NCI-H524 (cell line): Measurements from ENCODE around the gene SMG9.

Experiments used
- DNase-seq, 2 experiments: peaks; one replicate each; lab custom pipeline; 2025; lab: John Stamatoyannopoulos, UW

Gene SMG9

DNA sequence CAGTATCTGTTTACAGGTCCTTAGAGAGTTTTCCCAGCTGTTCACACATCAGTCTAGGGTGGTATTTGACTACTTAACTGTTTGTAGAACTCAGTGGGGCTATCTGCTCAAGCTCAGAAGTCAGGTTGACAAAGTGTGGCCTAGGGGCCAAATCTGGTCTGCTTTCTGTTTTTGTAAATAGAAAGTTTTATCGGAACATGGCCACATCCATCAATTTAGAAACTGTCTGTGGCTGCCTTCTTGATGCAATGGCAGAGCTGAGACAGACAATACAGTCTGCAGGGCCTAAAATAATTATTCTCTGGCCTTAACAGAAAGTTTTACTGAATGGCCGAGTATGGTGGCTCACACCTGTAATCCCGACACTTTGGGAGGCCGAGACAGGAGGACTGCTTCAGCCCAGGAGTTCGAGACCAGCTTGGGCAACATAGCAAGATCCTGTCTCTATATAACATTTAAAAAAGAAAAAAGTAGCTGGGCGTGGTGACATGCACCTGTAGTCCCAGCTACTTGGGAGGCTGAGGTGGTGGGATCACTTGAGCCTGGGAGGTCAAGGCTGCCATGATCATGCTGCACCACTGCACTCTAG is 2.4 kb downstream of the SMG9 start:
- no peak for DNase-seq

DNA sequence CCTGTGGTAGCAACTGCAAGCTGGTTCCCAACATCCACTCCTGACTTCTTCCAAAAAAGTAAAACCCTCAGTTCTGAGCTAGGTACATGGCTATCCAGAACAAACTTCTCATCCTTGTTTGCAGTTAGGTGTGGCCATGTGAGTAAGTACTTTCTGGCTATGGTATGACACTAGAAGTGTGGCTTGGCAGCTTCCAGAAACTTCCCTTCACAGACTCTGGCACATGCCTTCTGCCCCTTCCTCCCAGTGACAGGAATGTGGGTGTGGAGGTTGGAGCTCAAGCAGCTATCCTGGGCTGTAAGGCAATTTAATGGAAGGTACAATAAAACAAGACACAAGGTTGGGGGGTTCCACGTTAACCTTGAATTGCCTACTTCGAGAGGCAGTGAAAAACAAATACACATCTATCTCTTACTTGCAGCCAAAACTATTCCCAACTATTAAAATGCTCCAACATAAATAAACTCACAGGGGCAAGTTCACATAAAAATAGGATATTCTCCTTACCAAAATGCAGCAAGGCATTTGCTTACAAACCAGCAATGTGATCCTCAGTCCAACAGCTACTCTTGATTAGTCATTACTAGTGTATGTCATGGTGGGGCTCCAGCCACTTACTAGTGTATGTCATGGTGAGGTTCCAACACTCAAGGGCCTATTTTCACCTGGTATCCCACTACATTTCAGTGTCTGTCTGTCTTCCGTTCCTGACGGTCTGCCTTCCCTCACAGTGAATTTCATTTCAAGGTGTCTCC is 3.1 kb downstream of the SMG9 start:
- DNase-seq = no peak

DNA sequence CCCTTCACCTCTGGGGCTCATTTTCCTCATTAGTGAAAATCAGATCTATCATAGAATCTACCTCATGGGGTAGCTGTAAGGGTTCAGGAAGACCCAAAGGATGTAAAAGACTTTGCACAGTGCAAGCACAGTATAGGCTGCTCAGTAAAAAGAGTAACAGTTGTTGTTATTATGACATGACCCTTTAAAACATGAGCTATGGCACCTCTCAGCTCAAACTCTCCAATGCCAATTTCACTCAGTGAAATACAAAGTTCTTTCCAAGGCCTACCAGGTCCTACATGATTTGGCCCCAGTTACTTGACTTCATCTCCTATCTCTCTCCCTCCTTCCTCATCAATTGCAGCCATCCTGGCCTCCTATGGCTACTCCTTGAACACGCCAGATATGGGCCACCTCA is 4.9 kb downstream of the SMG9 start:
- DNase-seq = no peak

DNA sequence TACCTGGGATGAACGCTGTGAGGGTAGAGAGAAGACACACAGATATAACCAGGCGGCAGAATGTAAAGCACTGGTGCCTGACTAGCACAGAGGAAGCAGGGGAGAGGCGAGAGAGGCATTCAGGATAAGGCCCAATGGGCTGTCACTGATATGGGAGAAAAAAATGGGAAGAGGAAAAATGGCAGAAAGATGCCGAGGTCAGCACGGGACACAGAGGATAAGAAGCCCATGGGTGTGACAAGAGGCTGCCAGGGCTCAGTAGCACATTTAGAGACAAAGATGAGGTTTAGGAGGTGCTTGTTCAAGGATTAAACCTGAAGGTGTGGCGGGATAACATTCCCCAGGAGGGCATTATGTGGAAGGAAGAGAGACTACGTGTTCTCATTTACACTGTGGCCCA is 5.6 kb downstream of the SMG9 start:
- no peak for DNase-seq

DNA sequence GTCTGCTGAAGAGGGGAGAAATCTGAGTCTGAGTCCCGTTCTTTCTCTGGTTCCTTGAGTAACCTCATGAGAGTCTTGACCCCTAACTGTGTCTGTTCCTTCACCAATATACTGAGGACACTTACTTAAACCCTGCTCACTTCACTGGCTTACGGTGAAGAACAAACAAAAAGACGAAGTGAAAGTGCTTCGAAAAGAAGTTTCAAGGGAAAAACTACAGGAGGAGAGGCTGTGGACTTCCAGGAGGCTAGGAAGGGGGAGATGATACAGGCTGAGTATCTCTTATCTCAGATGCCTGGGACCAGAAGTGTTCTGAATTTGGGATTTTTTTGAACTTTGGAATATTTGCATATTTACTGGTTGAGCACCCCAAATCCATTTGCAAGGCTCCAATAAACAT is 6.1 kb downstream of the SMG9 start:
- DNase-seq = no peak

DNA sequence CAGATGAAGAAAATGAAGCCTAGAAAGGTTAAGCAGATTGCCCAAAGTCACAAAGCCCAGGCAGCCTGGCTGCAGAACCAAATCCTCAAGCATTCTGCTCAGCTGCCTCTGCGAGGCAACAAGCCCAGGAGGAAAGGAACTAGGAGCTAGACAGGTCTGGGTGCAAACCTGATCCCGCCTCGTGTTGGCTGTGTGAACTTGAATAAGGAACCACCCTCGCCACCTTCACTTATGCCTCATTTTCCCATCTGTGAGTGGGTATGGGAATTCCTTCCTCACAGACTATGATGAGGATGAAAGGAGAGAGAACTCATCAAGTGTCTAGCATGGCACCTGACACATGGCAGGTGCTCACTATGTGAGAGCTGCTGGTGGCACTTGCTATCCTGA is 6.6 kb downstream of the SMG9 start:
- DNase-seq = no peak

DNA sequence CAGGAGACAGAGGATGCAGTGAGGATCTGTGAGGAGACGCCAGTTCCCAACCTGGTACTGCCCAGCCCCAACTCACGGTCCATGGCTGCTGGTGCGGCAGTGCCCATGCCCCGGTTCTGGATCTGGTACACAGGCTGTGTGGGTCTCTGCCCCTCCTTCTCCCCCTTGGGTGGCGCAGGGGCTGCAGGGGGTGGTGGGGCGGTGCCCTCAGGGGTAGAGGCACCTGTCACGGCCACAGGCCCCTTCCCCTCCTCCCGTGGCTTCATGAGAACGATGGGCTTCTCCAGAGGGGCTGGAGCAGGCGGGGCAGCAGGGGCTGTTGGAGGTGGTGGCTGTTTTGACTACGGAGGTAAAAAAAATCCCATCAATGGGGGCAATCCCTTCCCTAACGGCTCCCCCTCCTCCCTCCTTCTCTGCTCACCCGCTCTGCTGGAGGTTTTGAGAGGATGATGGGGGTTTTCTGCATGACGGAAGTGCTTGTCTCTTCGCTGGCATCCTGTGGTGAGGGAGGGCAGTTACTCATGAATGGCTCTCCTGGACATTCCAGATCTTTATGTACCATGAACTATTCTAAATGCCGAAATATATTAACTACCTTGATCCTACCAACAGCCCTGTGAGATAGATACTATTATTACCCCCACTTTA is 7.1 kb downstream of the SMG9 start:
- DNase-seq = no peak

DNA sequence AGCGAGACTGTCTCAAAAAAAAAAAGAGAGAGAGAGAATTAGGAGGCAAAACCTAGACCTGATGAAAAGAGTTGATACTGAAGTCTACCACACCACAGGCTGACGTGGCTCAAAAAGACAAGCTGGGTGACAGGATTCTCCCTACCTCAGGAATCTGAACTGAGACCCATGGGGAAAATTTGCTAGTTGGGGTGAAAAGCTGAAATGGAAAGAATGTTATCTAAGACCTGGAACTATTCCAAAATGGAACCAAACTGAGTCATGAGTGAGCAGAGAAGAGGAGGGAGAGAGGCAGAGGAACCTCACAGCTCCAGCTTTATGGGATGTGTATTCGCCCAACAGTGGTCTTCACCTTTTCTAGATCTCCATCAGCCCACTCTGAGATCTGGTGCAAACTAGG is 11.7 kb downstream of the SMG9 start:
- DNase-seq = no peak

DNA sequence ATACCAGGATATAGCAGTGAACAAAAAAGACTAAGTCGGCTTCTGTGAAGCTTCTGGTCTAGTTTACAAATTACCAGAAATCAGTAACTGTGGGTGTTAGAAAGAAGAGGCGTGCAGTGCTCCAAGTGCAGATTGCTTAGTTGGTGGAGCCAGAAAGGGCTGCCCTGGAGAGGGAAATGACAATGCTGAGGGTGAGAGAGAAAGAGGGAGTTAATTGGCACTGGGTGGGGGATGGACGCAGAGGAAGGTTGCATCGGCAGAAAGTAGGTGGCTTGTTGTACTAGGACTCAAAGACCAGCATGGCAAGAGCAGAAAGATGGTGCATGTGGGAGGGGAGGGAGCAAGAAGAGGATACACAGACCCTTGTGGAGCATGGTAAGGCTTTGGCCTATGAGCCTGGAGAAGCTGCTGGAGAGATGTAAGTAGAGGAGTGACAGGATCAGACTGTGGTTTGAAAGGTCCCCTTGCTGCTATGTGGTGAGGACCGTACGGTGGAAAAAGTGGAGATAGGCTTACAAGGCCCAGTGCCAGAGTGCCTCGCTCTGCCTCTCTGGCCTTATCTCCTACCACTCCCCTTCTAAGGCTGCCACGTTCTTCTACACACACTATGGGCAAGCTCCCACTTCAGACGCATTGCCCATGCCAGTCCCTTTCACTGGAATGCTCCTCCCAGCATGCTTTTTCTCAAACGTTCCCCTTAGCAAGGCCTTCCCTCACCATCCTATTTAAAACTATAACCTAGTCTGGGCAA is 13.5 kb downstream of the SMG9 start:
- no peak for DNase-seq

DNA sequence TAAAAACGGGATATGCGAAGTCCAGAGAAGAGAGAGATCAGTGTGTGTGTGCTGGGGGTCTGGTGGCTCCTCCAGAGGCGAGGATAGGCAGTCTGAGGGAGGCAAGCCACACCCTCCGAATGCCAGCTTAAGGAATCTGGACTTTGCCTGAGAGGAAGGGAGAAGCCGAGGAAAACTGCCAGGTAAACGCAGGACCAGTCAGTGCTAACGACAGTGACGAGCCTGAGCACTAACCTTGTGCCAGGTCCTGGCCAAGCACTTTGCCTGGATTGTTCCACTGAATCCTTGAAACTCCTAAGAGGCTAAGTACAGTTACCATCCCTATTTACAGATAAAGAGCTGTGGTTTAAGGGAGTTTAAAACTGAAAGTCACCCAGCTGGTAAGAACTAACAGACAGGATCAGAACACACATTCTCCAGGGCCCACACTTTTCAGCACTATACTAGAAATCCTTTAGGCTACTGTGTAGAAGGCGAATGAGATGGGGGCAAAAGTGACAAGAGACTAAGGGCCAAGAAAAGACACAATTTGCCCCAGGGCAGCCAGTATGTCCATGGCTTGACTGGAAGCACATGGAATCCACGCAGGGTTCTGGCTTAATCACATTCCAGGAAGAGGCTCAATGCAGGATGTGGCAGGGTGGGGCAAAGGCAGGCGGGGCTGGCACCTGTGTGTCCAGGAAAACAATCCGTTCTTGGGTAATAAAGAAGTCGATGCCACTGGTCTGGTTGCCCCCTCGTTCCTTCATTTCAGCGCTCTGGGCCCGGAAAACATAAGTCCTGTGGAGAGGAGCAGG is 15.1 kb downstream of the SMG9 start:
- DNase-seq = no peak

DNA sequence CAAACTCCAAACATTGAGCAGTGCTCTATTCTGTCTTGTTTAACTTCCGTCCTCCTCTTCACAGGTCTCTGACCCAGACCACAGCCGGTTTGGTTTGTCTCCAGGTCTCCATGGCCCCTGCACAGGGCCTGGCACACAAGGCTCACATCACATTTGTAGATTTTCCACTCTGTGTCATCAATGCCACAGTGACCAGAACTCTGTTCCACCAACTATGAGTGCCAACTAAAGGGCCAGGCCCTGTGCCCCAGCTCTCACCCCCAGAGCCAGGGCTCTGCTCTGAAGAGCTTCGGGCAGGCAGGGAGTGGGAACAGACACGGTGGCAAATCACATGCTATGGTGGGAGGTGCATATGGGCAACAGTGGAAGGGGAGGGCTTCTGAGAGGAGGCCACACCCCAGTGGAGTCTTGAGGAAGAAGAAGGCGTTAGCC is 16.0 kb downstream of the SMG9 start:
- DNase-seq = no peak

DNA sequence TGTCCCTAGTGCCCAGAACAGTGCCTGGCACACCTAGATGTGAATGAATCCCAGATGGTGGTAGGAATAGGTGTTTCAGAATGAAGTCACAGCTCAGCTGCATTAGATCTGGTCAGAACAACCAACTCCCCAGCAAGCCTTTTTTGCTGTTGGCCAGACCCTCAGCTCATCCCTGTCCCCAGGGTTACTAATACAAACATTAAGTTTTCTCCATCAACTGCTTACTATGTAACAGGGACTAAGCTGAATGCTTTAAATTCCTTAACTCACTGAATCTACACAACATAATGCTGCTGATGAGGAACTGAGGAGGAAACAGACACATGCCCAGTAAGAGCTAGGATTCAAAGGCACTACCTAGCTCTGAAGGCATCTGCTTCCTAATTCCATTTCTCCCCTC is 18.8 kb downstream of the SMG9 start:
- DNase-seq = no peak

DNA sequence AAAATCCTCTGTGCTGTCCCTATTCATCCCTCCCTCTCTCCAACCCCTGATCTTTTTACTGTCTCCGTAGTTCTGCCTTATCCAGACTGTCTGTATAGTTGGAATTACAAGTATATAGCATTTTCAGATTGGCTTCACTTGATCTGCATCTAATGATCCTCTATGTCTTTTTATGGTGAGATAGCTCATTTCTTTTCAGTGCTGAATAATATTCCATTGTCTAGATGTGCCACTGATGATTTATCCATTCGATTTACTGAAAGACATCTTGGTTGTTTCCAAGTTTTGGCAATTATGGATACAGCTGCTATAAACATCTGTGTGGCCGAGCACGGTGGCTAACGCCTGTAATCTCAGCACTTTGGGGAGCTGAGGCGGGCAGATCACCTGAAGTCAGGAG is 19.7 kb downstream of the SMG9 start:
- no peak for DNase-seq

DNA sequence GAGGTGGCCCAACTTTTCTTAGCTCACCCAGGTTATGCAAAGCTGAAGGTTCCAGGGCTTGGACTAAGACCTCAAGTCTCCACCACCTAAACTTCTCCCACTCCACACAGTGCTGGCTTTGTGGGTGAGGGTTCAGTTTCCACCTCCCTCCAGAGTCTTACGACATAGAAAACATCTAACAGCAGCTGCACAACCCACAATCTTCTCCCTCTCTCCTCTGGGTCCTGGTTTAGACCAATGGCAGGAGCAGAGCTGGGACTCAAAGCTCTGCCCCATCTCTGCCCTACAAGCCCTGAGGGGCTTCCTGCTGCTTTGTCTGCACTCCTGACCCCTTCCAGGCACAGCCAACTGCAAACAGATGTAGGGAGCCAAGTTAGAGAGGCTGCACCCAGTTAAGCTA is 22.9 kb downstream of the SMG9 start:
- DNase-seq = no peak

DNA sequence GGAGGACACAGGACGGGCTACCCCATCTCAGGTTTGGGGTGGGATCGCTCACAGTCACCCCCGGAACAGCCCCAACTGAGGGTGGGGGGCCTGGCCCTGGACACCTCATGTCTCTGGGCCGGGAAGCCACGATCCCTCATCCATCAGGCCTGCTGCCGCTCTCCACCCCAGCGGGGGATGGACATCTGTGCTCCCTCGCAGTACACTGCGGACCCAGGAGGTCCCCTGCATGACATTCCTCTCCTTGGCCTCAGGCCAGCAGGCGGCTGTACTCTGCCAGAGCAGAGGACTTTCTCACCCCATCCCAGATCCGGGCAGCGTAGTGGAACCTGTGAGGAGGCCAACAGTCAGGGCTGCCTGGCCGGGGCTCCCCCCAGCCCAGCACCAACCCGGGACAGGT is 23.4 kb downstream of the SMG9 start:
- no peak for DNase-seq

DNA sequence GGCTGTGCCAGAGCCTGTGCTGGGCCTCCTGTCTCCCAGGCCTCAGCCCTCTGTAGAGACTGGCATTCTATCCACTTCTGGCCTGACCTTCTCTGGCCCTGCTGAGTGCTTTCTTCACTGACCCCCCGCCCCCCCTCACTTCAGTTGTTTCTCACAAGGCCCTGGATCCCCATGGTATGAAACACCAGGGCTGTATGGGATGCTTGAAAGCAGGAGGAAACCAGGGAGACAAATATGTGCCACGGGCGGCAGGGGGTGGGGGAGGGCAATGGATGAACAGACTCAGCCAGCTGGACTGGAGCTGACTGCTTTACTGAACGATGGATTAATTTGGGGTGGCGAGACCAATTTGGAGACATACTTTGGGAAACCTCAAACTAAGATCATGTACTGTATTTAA is 24.8 kb downstream of the SMG9 start:
- no peak for DNase-seq

DNA sequence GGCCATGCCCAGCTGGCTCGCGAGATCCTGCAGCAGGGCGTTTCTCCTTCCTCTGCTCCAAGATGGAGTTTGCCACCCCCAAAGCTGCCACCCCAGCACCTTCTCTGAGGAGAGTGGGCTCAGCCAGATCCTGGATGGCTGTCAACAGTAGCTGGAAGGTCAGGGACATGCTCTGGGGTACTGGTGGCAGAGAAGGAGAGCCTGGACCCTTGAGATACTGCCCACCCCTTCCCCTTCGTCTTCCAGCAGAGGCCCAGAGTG is 27.2 kb downstream of the SMG9 start:
- no peak for DNase-seq

DNA sequence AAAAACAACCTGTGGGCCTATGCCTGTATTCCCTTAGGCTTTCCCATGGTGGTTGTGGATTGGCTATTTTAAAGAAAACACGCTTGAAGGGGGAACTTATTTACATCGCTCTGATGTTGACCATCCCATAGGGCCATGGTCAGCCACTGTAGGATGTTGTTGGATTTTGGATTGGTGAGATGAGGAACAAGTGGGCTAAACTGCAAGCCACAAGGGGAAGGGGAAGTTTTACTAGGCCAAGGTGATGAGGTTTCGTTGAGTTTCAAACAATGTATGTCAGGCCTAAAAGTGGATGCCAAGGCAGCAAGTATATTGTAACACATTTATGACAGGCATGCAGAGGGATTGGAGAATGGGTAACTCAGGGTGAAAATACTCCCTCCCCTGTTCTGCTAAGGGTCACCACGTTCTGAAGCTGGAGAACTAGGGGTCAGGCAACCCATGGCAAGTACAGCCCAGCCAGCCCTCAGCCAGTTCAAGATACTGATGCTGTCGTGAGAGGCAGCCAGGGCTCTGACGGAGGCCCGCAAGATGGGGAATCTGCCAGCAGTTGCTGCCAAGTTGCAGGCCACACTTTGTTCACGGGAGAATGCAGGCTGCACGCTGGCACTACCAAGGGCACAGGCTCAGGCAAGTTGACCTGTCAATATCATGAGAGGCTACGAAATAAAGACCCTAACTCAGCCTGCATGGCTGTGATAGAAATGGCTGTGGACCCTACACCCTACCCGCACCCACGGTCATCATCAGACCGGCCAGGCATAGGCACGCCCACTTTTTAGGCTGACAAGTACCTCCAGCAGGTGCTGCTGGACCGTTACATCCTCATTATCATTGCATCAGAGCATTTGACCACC is 27.8 kb downstream of the SMG9 start:
- no peak for DNase-seq

DNA sequence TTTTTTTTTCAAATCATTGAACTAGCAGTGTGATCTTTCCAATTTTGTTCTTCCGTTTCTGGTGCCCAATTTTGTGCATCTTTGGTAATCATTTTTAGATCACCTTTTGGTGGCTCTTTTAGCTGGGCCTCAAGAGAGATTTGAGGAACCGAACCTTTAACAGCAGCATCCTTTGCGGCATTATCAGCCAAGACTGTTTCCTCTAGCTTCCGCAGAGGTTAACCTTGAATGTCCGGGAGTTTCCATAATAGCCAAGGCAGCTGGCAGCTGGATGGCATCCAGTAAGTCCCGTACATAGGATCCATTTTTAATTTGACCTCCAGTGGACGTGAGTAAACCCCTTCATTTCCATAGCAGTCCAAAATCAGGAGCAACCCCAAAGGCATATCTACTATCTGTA is 29.3 kb downstream of the SMG9 start:
- DNase-seq = no peak

DNA sequence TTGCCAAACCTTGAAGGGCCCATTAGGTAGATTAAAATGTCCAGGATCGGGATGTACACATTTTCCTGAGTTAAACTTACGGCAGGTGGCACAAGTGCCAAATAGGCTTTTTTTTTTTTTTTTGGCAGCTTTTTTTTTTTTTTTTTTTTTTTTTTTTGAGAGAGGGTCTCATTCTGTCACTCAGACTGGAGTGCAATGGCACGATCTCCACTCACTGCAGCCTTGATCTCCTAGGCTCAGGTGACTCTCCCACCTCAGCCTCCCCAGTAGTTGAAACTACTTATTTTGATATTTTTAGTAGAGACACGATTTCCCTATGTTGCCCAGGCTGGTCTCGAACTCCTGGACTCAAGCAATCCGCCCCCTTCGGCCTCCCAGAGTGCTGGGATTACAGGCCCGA is 29.9 kb downstream of the SMG9 start:
- no peak for DNase-seq

DNA sequence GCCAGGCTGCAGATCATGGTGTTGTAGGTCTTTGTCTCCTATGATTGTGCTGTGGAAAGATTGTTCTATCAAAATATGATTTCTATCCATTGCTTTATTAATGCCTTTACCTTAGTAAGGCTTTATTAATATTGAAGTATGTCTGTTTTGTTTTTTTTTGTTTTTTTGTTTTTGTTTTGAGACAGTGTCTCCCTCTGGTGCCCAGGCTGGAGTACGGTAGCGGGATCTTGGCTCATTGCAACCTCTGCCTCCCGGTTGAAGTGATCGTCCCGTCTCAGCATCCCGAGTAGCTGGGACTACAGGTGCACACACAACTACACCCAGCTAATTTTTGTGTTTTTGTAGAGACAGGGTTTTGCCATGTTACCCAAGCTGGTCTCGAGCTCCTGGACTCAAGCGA is 31.2 kb downstream of the SMG9 start:
- DNase-seq = no peak
